WTC11 (cell line): ENCODE results near the gene SKAP2. TPM values are rescaled to one million over a fixed set of nuclear protein-coding genes. Genes with fewer than 3 reads are reported as not detected.

Experiments used
- ATAC-seq: fragments of 200-7000 bp; cut with Tn5 transposase; 2 replicates; pipeline ENCODE4 v1.10.0; 2021; ENCODE audit warnings: mild to moderate bottlenecking, moderate library complexity
- CTCF ChIA-PET: fragments of 300-600 bp; sonication (Branson Sonifier 250); formaldehyde crosslinking; loops from one replicate; lab custom pipeline; 2021; ENCODE audit warnings: antibody characterized with exemption; lab: Charles Lee
- POLR2A ChIA-PET: fragments of 350-600 bp; sonication (Branson Sonifier 250); formaldehyde crosslinking; loops from one replicate; lab custom pipeline; 2021; ENCODE audit warnings: antibody characterized with exemption; lab: Charles Lee
- DNase-seq: peaks from one replicate; pipeline ENCODE4 v3.0.0; 2021; ENCODE audit warnings: low spot score
- H3K27ac Mint-ChIP-seq: 2 replicates; pipeline ENCODE4 v1.8.0; 2021; ENCODE audit warnings: mixed read lengths
- H3K27me3 Mint-ChIP-seq: 2 replicates; pipeline ENCODE4 v1.8.0; 2021; ENCODE audit warnings: low read depth, mild to moderate bottlenecking, moderate library complexity, mixed read lengths
- H3K36me3 Mint-ChIP-seq: 2 replicates; pipeline ENCODE4 v1.8.0; 2021; ENCODE audit warnings: mixed read lengths
- H3K4me1 Mint-ChIP-seq: 2 replicates; pipeline ENCODE4 v1.8.0; 2022; ENCODE audit warnings: mixed read lengths
- H3K4me3 Mint-ChIP-seq: 2 replicates; pipeline ENCODE4 v1.8.0; 2021; ENCODE audit warnings: mild to moderate bottlenecking, moderate library complexity, mixed read lengths
- H3K9me3 Mint-ChIP-seq: 2 replicates; pipeline ENCODE4 v1.8.0; 2021; ENCODE audit warnings: mixed read lengths
- ARID4B ChIP-seq: sonication (generic); formaldehyde crosslinking; IDR thresholded peaks from 2 replicates; pipeline ENCODE4 v1.8.0; 2023; ENCODE audit warnings: missing genetic modification reagents, mild to moderate bottlenecking, borderline replicate concordance
- ATF2 ChIP-seq: sonication (generic); formaldehyde crosslinking; IDR thresholded peaks from 2 replicates; pipeline ENCODE4 v1.8.1; 2022; ENCODE audit warnings: low read depth, missing genetic modification reagents, borderline replicate concordance
- ATF3 ChIP-seq: sonication (generic); formaldehyde crosslinking; conservative IDR thresholded peaks from 2 replicates; pipeline ENCODE4 v1.8.1; 2022; ENCODE audit warnings: mild to moderate bottlenecking, missing genetic modification reagents
- ATF6 ChIP-seq: sonication (generic); formaldehyde crosslinking; IDR thresholded peaks from 2 replicates; pipeline ENCODE4 v1.8.1; 2023; ENCODE audit warnings: mild to moderate bottlenecking, missing genetic modification reagents
- CREB1 ChIP-seq: sonication (generic); formaldehyde crosslinking; IDR thresholded peaks from 2 replicates; pipeline ENCODE4 v1.8.0; 2023; ENCODE audit warnings: mild to moderate bottlenecking, missing genetic modification reagents
- CTCF ChIP-seq: fragments of 200-600 bp; IDR thresholded peaks from 2 replicates; pipeline ENCODE4 v1.8.0; 2022; ENCODE audit warnings: antibody characterized with exemption
- E2F1 ChIP-seq: sonication (generic); formaldehyde crosslinking; IDR thresholded peaks from 2 replicates; pipeline ENCODE4 v1.8.0; 2022; ENCODE audit warnings: mild to moderate bottlenecking, missing genetic modification reagents
- ESRRA ChIP-seq: sonication (generic); formaldehyde crosslinking; IDR thresholded peaks from 2 replicates; pipeline ENCODE4 v1.8.1; 2022; ENCODE audit warnings: mild to moderate bottlenecking, missing genetic modification reagents, borderline replicate concordance
- ETV6 ChIP-seq: sonication (generic); formaldehyde crosslinking; IDR thresholded peaks from 2 replicates; pipeline ENCODE4 v1.8.1; 2022; ENCODE audit warnings: mild to moderate bottlenecking, missing genetic modification reagents
- GABPB1 ChIP-seq: sonication (generic); formaldehyde crosslinking; IDR thresholded peaks from 2 replicates; pipeline ENCODE4 v1.8.1; 2023; ENCODE audit warnings: mild to moderate bottlenecking, missing genetic modification reagents
- GTF2I ChIP-seq: fragments of 250-450 bp; sonication (Bioruptor Pico); conservative IDR thresholded peaks from 2 replicates; pipeline ENCODE4 v1.4.0; 2021; ENCODE audit warnings: mild to moderate bottlenecking
- IRF1 ChIP-seq: sonication (generic); formaldehyde crosslinking; IDR thresholded peaks from 2 replicates; pipeline ENCODE4 v1.8.0; 2023; ENCODE audit warnings: missing genetic modification reagents
- JAZF1 ChIP-seq: fragments of 250-450 bp; sonication (Bioruptor Pico); IDR thresholded peaks from 2 replicates; pipeline ENCODE4 v1.9.0; 2021; ENCODE audit warnings: moderate library complexity, mild to moderate bottlenecking, inconsistent platforms
- KAT7 ChIP-seq: sonication (generic); formaldehyde crosslinking; IDR thresholded peaks from 2 replicates; pipeline ENCODE4 v1.8.1; 2023; ENCODE audit warnings: missing genetic modification reagents, mild to moderate bottlenecking, borderline replicate concordance
- NFYB ChIP-seq: sonication (generic); formaldehyde crosslinking; conservative IDR thresholded peaks from 2 replicates; pipeline ENCODE4 v1.8.0; 2022; ENCODE audit warnings: low read depth, missing genetic modification reagents
- NR1H2 ChIP-seq: sonication (generic); formaldehyde crosslinking; IDR thresholded peaks from 2 replicates; pipeline ENCODE4 v1.9.0; 2021; ENCODE audit warnings: mild to moderate bottlenecking, moderate library complexity, missing genetic modification reagents
- NR3C1 ChIP-seq: sonication (generic); formaldehyde crosslinking; conservative IDR thresholded peaks from 2 replicates; pipeline ENCODE4 v1.8.1; 2023; ENCODE audit warnings: low read depth, mild to moderate bottlenecking, missing genetic modification reagents
- SOX15 ChIP-seq: fragments of 250-450 bp; sonication (Bioruptor Pico); IDR thresholded peaks from 2 replicates; pipeline ENCODE4 v1.9.0; 2021; ENCODE audit warnings: mild to moderate bottlenecking
- SP1 ChIP-seq: sonication (generic); formaldehyde crosslinking; conservative IDR thresholded peaks from 2 replicates; pipeline ENCODE4 v1.8.1; 2022; ENCODE audit warnings: missing genetic modification reagents
- TEAD4 ChIP-seq: sonication (generic); formaldehyde crosslinking; IDR thresholded peaks from 2 replicates; pipeline ENCODE4 v1.8.0; 2022; ENCODE audit warnings: mild to moderate bottlenecking, missing genetic modification reagents
- ZBTB21 ChIP-seq: sonication (generic); formaldehyde crosslinking; IDR thresholded peaks from 2 replicates; pipeline ENCODE4 v1.8.1; 2023; ENCODE audit warnings: mild to moderate bottlenecking, missing genetic modification reagents, borderline replicate concordance
- ZNF121 ChIP-seq: sonication (generic); formaldehyde crosslinking; IDR thresholded peaks from 2 replicates; pipeline ENCODE4 v1.8.0; 2023; ENCODE audit warnings: missing genetic modification reagents
- ZNF219 ChIP-seq: sonication (generic); formaldehyde crosslinking; IDR thresholded peaks from 2 replicates; pipeline ENCODE4 v1.8.0; 2023; ENCODE audit warnings: missing genetic modification reagents, mild to moderate bottlenecking, borderline replicate concordance
- ZNF232 ChIP-seq: sonication (generic); formaldehyde crosslinking; IDR thresholded peaks from 2 replicates; pipeline ENCODE4 v1.8.0; 2022; ENCODE audit warnings: mild to moderate bottlenecking, missing genetic modification reagents
- ZNF396 ChIP-seq: fragments of 250-450 bp; sonication (Bioruptor Pico); IDR thresholded peaks from 2 replicates; pipeline ENCODE4 v1.8.0; 2021; ENCODE audit warnings: mild to moderate bottlenecking, moderate library complexity, borderline replicate concordance
- ZNF416 ChIP-seq: fragments of 250-450 bp; sonication (Bioruptor Pico); IDR thresholded peaks from 2 replicates; pipeline ENCODE4 v1.9.0; 2021; ENCODE audit warnings: mild to moderate bottlenecking, inconsistent platforms
- total RNA-seq: library from RNA; stranded (reverse); gene quantifications from 3 replicates; pipeline ENCODE4 v1.2.3, GENCODE V29; 2021

Gene SKAP2
- total RNA-seq, 1 experiment from 2014 or later: 2.5 TPM

GRCh38 chr7:26815426-26815825 is 49.0 kb downstream of the SKAP2 start:
- CTCF ChIA-PET: no interaction called here

GRCh38 chr7:26813432-26813831 is 51.0 kb downstream of the SKAP2 start:
- H3K27me3 Mint-ChIP-seq: 0 out of 2 replicates have a peak, but pooled peaks cover 5% of the 10 kb centered on the region
- CTCF ChIA-PET: interaction anchor here (0.5 kb wide), 1 partner anchor 916 kb away, joined by 3 read pairs; no protein-coding TSS in a partner anchor
- POLR2A ChIA-PET: no interaction called here
- peaks cover 6% of the 10 kb centered on the region; the same call in 1 of the 2 replicates for H3K9me3 Mint-ChIP-seq
- ATAC-seq (no peak), DNase-seq (no peak)
- H3K36me3 Mint-ChIP-seq: no peaks in the 10 kb centered on the region
- no peak overlapping the region for H3K4me3 Mint-ChIP-seq
- no peak overlapping the region for H3K27ac Mint-ChIP-seq
- H3K4me1 Mint-ChIP-seq: no peaks in the 10 kb centered on the region
- TF ChIP-seq ETV6 (no peak), TEAD4 (no peak), SP1 (CRISPR knock-in tag) (no peak), ZNF396 (no peak), ZNF219 (CRISPR knock-in tag) (no peak), NR3C1 (CRISPR knock-in tag) (no peak), KAT7 (CRISPR knock-in tag) (no peak), CTCF (no peak), GTF2I (no peak), JAZF1 (CRISPR knock-in tag) (no peak), ARID4B (CRISPR knock-in tag) (no peak), NR1H2 (CRISPR knock-in tag) (no peak), NFYB (no peak), ATF6 (CRISPR knock-in tag) (no peak), IRF1 (CRISPR knock-in tag) (no peak), ATF2 (CRISPR knock-in tag) (no peak), CREB1 (CRISPR knock-in tag) (no peak)

More at GRCh38 chr7:26815426-26815825, 49.0 kb downstream of the SKAP2 start:
- Mint-ChIP-seq H3K27me3 (0 out of 2 replicates have a peak, but pooled peaks cover 5% of the 10 kb centered on the region), H3K4me1 (no peaks in the 10 kb centered on the region), H3K36me3 (no peaks in the 10 kb centered on the region)
- no peak for DNase-seq
- TF ChIP-seq ZNF416 (no peak), ESRRA (no peak), ZNF121 (CRISPR knock-in tag) (no peak), ZNF232 (no peak), E2F1 (no peak), GABPB1 (no peak), ATF3 (no peak), ZBTB21 (CRISPR knock-in tag) (no peak), SOX15 (no peak)
- TF ChIP-seq, all 79 proteins: peak for 0
- Mint-ChIP-seq H3K4me3 (no peak overlapping the region), H3K9me3 (peaks cover 6% of the 10 kb centered on the region; the same call in 1 of the 2 replicates), H3K27ac (no peak overlapping the region)
- POLR2A ChIA-PET: no interaction called here
- ATAC-seq: no peak
